Lower lobe of right lung (tissue), 2 donors: ENCODE results near the gene PSMA7. TPM values are rescaled to one million over a fixed set of nuclear protein-coding genes. Genes with fewer than 3 reads are reported as not detected.

Experiments used
- ATAC-seq, 2 donors: fragments of 200-7000 bp; cut with Tn5 transposase; one replicate each; pipeline ENCODE4 v1.9.1; 2020 to 2022; ENCODE audit warnings: mild to moderate bottlenecking in 2 of 2, moderate library complexity in 2 of 2
- DNase-seq: peaks from one replicate; pipeline ENCODE4 v3.0.0-alpha.2; 2020
- H3K27ac ChIP-seq: fragments of 200-600 bp; one replicate; pipeline ENCODE4 v1.8.0; 2022
- H3K27me3 ChIP-seq: fragments of 200-600 bp; one replicate; pipeline ENCODE4 v1.8.0; 2022; ENCODE audit warnings: low read depth
- H3K36me3 ChIP-seq: fragments of 200-600 bp; one replicate; pipeline ENCODE4 v1.8.0; 2022; ENCODE audit warnings: mild to moderate bottlenecking
- H3K4me1 ChIP-seq: fragments of 200-600 bp; one replicate; pipeline ENCODE4 v1.8.0; 2022
- H3K4me3 ChIP-seq: fragments of 200-600 bp; one replicate; pipeline ENCODE4 v1.8.0; 2022; ENCODE audit warnings: mild to moderate bottlenecking
- H3K9me3 ChIP-seq: fragments of 200-600 bp; one replicate; pipeline ENCODE4 v1.8.0; 2022
- intact Hi-C: fragments of 100-400 bp; cut with DNase I; formaldehyde crosslinking; loops from one replicate; pipeline ENCODE4 v1.11.0; 2022
- total RNA-seq: library from RNA; stranded (reverse); fragmentation: NEBNext Ultra II Directional; extraction: Animal tissue kit (Norgen Biotek cat#: 25700); gene quantifications from one replicate; pipeline ENCODE4 v1.2.1, GENCODE V29; 2021
- TF ChIP-seq, protein P1 (sequence below): fragments of 200-600 bp; IDR thresholded peaks from one replicate; pipeline ENCODE4 v1.8.0; 2022; ENCODE audit warnings: antibody characterized with exemption, mild to moderate bottlenecking
- donor health status: DM: no; HTN: yes; CAD: no; lungs with severe emphysema.

PSMA7 gene
- total RNA-seq, 1 donor from 2014 or later, result 223 TPM

DNA sequence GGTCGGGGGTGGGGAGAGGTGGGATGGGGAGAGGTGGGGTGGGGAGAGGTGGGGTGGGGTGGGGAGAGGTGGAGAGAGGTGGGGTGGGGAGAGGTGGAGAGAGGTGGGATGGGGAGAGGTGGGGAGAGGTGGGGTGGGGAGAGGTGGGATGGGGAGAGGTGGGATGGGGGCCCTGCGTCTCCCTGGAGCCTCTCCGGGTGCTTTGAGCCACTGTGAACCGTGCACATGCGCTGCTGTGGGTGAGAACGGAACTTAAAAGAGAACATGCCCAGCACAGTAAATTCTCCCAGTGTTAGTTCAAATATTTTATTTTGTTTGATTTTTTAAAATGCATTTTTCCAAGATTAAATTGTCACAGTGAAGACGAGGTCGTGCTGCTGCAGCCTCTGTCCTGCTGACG, 17.1 kb upstream of the PSMA7 start:
- DNase-seq, result no peak
- Histone ChIP-seq H3K4me3 (no peak overlapping the region), H3K27me3 (no peaks in the 10 kb centered on the region), H3K9me3 (no peaks in the 10 kb centered on the region), H3K36me3 (peaks cover 59% of the 10 kb centered on the region), H3K4me1 (peaks cover 10% of the 10 kb centered on the region), H3K27ac (no peak overlapping the region)
- no peak for ATAC-seq
- TF ChIP-seq, protein P1, sequence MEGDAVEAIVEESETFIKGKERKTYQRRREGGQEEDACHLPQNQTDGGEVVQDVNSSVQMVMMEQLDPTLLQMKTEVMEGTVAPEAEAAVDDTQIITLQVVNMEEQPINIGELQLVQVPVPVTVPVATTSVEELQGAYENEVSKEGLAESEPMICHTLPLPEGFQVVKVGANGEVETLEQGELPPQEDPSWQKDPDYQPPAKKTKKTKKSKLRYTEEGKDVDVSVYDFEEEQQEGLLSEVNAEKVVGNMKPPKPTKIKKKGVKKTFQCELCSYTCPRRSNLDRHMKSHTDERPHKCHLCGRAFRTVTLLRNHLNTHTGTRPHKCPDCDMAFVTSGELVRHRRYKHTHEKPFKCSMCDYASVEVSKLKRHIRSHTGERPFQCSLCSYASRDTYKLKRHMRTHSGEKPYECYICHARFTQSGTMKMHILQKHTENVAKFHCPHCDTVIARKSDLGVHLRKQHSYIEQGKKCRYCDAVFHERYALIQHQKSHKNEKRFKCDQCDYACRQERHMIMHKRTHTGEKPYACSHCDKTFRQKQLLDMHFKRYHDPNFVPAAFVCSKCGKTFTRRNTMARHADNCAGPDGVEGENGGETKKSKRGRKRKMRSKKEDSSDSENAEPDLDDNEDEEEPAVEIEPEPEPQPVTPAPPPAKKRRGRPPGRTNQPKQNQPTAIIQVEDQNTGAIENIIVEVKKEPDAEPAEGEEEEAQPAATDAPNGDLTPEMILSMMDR, result no peak
- intact Hi-C loops, result no loop called here

DNA sequence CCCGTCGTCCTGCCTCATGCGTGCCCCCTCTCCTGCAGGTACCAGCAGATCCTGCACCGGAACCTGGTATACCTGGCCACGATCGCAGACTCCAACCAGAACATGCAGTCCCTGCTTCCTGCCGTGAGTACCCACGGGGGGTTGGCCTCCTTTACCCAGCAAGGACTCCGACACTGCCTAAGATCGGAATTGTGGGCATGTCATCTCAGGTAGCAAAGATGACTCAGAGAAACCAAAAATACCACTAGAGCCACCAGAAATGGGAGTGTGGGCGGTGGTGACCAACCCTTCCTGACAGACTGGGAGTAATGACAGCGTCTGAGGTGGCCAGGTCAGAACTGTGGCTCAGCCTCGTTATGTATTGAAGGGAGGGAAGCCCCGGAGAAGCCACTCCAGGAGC, 16.6 kb upstream of the PSMA7 start:
- Histone ChIP-seq H3K27me3 (no peaks in the 10 kb centered on the region), H3K4me1 (peaks cover 10% of the 10 kb centered on the region), H3K27ac (no peak overlapping the region), H3K4me3 (no peak overlapping the region), H3K36me3 (peaks cover 55% of the 10 kb centered on the region), H3K9me3 (no peaks in the 10 kb centered on the region)
- TF ChIP-seq, protein P1, result no peak
- DNase-seq (no peak), ATAC-seq (no peak)
- intact Hi-C loops, result no loop called here

DNA sequence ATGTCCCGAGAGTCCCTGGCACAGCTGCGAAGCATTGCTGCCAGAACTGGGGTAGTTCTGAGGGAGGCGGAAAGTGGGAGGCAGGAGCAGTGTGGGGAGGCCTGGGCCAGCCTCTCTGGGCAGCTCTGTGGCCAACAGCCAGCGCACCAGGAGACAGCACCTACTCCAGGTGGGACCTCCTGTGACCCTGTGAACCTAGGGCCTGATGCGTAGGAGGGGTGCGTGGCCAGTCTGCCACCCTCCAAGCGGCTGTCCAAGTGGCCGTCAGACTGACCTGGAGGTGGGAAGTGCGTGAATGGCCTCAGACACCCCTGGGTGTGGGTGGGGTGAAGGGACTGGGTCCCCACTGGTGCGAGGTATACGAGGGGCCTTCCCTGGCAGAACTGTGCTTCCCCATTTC, 15.9 kb upstream of the PSMA7 start:
- no peak overlapping the region for H3K27ac ChIP-seq
- peaks cover 47% of the 10 kb centered on the region for H3K36me3 ChIP-seq
- intact Hi-C loops, result no loop called here

DNA sequence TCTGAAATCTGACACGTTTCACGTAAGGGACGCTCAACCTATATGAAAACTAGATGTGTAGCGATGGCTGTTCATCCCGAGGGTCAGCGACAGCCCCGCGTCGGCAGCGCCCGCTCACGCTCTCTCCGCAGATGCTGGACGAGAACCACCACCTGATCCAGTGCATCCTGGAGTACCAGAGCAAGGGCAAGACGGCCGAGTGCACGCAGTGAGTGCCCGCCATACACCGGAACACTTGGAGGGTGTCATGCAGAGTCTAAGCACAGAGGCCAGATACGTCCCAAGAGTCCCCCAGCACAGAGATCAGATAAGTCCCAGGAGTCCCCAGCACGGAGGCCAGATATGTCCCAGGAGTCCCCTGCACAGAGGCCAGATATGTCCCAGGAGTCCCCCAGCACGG, 15.3 kb upstream of the PSMA7 start:
- TF ChIP-seq, protein P1, result no peak
- DNase-seq (no peak), ATAC-seq (no peak)
- Histone ChIP-seq H3K9me3 (no peaks in the 10 kb centered on the region), H3K27ac (no peak overlapping the region), H3K27me3 (no peaks in the 10 kb centered on the region), H3K4me1 (peaks cover 10% of the 10 kb centered on the region), H3K36me3 (peaks cover 42% of the 10 kb centered on the region), H3K4me3 (no peak overlapping the region)
- intact Hi-C loops, result no loop called here

More for the DNA sequence above, 15.9 kb upstream of the PSMA7 start:
- H3K4me3 ChIP-seq, result no peak overlapping the region
- ATAC-seq (no peak), DNase-seq (no peak)
- no peaks in the 10 kb centered on the region for H3K9me3 ChIP-seq
- H3K27me3 ChIP-seq, result no peaks in the 10 kb centered on the region
- peaks cover 10% of the 10 kb centered on the region for H3K4me1 ChIP-seq
- TF ChIP-seq, protein P1, result no peak

DNA sequence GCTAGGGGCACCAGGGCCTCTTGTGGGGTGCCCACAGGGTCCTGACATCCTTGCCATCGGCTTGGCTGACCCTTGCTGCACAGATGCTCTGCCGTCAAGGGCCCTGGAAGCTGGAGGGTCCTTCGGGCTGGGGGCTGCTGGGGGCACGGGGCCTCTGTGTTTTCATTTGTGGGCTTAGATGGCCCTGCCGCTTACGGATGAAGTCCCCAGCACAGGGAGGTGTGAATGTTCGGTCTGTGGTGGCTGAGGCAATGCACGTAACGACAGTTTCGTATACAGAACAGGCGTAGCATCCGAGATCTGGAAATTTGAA, 14.8 kb upstream of the PSMA7 start:
- intact Hi-C loops, result no loop called here
- H3K4me3 ChIP-seq, result no peak overlapping the region
- no peak overlapping the region for H3K27ac ChIP-seq
- DNase-seq (no peak), ATAC-seq (no peak)
- peaks cover 10% of the 10 kb centered on the region for H3K4me1 ChIP-seq
- TF ChIP-seq, protein P1, result no peak
- H3K9me3 ChIP-seq, result no peaks in the 10 kb centered on the region
- H3K27me3 ChIP-seq, result no peaks in the 10 kb centered on the region
- peaks cover 37% of the 10 kb centered on the region for H3K36me3 ChIP-seq
